Psoas muscle (tissue), 8 donors: ENCODE results near the gene DLGAP3. TPM values are rescaled to one million over a fixed set of nuclear protein-coding genes. Genes with fewer than 3 reads are reported as not detected.

ENCODE experiments used
- ATAC-seq, 4 donors: fragments of 200-7000 bp; cut with Tn5 transposase; one replicate each; pipeline ENCODE4 v1.9.1; 2020; ENCODE audit warnings: moderate library complexity in 3 of 4, mild to moderate bottlenecking in 2 of 4
- DNase-seq, 2 donors: peaks; one replicate each; pipeline ENCODE4 v3.0.0-alpha.2; 2020
- H3K27ac ChIP-seq: fragments of 200-600 bp; one replicate; pipeline ENCODE4 v1.8.0; 2022
- H3K27me3 ChIP-seq, 3 donors: fragments of 200-600 bp in 1 of 3; one replicate each; pipeline versions ENCODE4 v1.6.1 to v1.8.0; 2013 to 2022; ENCODE audit warnings: low read length in 2 of 3, mild to moderate bottlenecking in 2 of 3, moderate library complexity in 1 of 3; ENCODE audit not compliant: insufficient read depth in 3 of 3
- H3K36me3 ChIP-seq, 2 donors: fragments of 200-600 bp in 1 of 2; one replicate each; pipeline versions ENCODE4 v1.6.1 to v1.8.0; 2013 to 2022; ENCODE audit warnings: low read depth in 1 of 2, mild to moderate bottlenecking in 1 of 2, moderate library complexity in 1 of 2; ENCODE audit not compliant: insufficient read depth in 1 of 2
- H3K4me1 ChIP-seq: fragments of 200-600 bp; one replicate; pipeline ENCODE4 v1.8.0; 2022
- H3K4me3 ChIP-seq: fragments of 200-600 bp; one replicate; pipeline ENCODE4 v1.8.0; 2022; ENCODE audit warnings: mild to moderate bottlenecking
- H3K9me3 ChIP-seq: fragments of 200-600 bp; one replicate; pipeline ENCODE4 v1.8.0; 2022
- WGBS, 3 donors: extraction: QIAGEN DNeasy Blood & Tissue Kit; methylation state at CpG; one replicate each; pipeline versions ENCODE4 v1.1.6 to v1.1.7; 2013; 5-methylcytosine and 5-hydroxymethylcytosine counted together
- intact Hi-C, 2 donors: fragments of 100-400 bp; cut with DNase I; formaldehyde crosslinking; loops; one replicate each; pipeline versions ENCODE4 v1.11.0 to v1.14.2; 2022
- polyA plus RNA-seq, 3 donors: library from polyadenylated mRNA; stranded (reverse); fragments of 200-250 nt; gene quantifications; one replicate each; pipeline ENCODE4 v1.2.3, GENCODE V29; 2013
- total RNA-seq, 4 donors: library from RNA; stranded (reverse); fragmentation: NEBNext Ultra II Directional in 2 of 4; extraction: Animal tissue kit (Norgen Biotek cat#: 25700) in 2 of 4; gene quantifications; one replicate each; pipeline versions ENCODE4 v1.2.1 to v1.2.4, GENCODE V29; 2021 to 2023
- TF ChIP-seq, protein P1 (sequence below): fragments of 200-600 bp; IDR thresholded peaks from one replicate; pipeline ENCODE4 v1.8.0; 2022; ENCODE audit warnings: antibody characterized with exemption
- donor health status: healthy with polysubstance abuse.
- donor health status: DM: no; HTN: no; CAD: no; lungs with moderate emphysema.
- donor health status: Bipolar disorder and iron deficiency.
- donor health status: healthy.
- donor health status: DM: yes; HTN: yes; CAD: no.
- donor health status: DM: no; HTN: no; CAD: no.
- donor health status: DM: no; HTN: no; CAD: no.
- donor health status: DM: yes; HTN: yes; CAD: no.

Gene DLGAP3
- total and polyA plus RNA-seq, 7 donors: 0.01 to 0.44 (median 0.08) TPM; not detected in 1

DNA sequence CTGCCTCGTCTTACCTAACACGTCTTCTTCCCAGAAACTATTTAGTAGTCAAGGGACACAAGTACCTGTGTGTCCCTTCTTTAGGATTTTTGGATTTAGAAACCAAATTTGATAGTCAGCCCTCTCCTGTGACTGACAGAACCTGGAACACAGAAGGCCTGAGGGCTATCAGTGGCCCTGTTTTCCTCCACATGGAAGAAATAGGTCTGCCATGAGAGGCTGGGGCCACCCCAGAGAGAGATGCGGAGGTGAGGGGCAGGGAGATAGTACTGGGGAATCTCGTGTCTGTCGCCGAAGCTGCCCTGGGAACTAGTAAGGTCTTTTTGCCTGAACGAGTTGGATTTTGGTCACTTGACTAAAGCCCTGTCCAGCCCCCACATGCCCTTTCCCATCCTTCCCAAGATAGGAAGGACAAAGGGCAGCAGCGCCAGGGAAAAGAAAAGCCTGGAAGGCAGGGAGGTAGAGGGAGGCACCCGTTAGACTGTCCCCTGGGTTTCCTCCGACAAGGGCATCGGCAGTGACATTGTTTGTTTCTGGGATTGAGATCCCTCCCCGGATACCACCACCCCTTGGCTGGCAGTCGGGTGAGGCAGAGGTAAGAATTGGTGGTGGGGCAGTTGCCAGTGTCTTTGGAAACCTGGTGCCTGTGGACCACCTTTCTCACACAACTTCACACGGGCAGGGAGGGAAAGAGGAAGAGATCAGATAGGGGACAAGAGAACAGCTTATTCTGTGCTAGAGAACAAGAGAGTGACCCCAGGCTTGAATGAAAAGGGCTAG, 89.7 kb downstream of the DLGAP3 start:
- no peaks in the 10 kb centered on the region for H3K36me3 ChIP-seq
- ATAC-seq (no peak), DNase-seq (no peak)
- TF ChIP-seq, protein P1, sequence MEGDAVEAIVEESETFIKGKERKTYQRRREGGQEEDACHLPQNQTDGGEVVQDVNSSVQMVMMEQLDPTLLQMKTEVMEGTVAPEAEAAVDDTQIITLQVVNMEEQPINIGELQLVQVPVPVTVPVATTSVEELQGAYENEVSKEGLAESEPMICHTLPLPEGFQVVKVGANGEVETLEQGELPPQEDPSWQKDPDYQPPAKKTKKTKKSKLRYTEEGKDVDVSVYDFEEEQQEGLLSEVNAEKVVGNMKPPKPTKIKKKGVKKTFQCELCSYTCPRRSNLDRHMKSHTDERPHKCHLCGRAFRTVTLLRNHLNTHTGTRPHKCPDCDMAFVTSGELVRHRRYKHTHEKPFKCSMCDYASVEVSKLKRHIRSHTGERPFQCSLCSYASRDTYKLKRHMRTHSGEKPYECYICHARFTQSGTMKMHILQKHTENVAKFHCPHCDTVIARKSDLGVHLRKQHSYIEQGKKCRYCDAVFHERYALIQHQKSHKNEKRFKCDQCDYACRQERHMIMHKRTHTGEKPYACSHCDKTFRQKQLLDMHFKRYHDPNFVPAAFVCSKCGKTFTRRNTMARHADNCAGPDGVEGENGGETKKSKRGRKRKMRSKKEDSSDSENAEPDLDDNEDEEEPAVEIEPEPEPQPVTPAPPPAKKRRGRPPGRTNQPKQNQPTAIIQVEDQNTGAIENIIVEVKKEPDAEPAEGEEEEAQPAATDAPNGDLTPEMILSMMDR: no peak
- intact Hi-C loops: no loop called here
- H3K9me3 ChIP-seq: no peaks in the 10 kb centered on the region
- H3K4me3 ChIP-seq: no peak overlapping the region
- 71 to 82% (median 77%) methylated on average over 14 of the region's 14 CpGs for WGBS, 3 donors
- peaks cover 6% of the 10 kb centered on the region for H3K4me1 ChIP-seq
- no peak overlapping the region for H3K27ac ChIP-seq
- no peaks in the 10 kb centered on the region for H3K27me3 ChIP-seq

DNA sequence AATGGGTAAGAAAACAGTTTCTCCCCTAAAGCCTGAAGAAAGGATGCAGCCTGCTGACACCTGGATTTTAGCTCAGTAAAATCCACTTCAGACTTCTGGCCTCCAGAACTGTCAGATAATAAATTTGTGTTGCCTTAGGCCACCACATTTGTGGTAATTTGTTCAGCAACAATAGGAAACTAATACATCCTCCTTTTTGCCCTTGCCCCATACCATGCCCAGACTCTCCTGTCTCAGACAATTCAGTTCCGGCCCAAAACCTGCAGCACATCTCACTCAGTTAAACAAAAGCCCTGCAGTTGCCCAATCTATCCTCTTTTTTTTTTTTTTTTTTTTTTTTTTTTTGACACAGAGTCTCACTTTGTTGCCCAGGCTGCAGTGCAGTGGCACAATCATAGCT, 95.7 kb downstream of the DLGAP3 start:
- WGBS, 3 donors: 86 to 94% (median 89%) methylated on average over 1 of the region's 1 CpG
- Histone ChIP-seq H3K4me3 (no peak overlapping the region), H3K27me3 (no peaks in the 10 kb centered on the region), H3K27ac (no peak overlapping the region), H3K36me3 (peaks cover 0 to 4% of the 10 kb centered on the region in 2 donors), H3K4me1 (no peaks in the 10 kb centered on the region), H3K9me3 (no peaks in the 10 kb centered on the region)
- DNase-seq (no peak), ATAC-seq (no peak)
- intact Hi-C loops: no loop called here
- TF ChIP-seq, protein P1: no peak

DNA sequence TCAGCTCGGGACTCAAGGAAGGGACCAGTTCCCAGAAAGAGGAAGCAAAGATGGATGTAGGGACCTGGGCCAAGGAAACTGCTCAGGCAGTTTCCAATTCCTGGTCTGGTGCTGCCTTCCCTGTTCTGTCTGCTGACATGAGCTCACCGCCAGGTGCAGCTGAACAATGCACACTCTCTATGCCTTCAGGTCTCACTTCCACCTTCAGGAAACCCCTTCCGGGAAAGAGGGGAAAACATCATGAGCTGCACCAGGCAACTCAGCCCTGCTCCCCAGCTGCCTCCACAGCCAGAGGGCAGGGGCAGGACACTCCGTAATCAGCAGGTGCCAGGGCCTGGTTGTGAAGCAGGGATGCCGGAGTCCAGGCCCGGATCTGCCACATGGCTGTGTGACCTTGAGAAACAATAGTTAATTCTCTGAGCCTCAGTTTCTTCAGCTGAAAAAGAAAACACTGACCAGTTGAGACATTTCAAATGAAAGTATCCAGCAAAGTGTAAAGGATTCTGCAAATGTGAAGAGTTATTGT, 97.7 kb downstream of the DLGAP3 start:
- no peak overlapping the region for H3K27ac ChIP-seq
- ATAC-seq: no peak
- no peaks in the 10 kb centered on the region for H3K9me3 ChIP-seq
- peaks cover 0 to 4% of the 10 kb centered on the region in 2 donors for H3K36me3 ChIP-seq
- no peak overlapping the region for H3K4me3 ChIP-seq
- no peaks in the 10 kb centered on the region for H3K4me1 ChIP-seq
- TF ChIP-seq, protein P1: no peak
- no peak for DNase-seq
- no peaks in the 10 kb centered on the region for H3K27me3 ChIP-seq
- WGBS, 3 donors: 74 to 82% (median 81%) methylated on average over 6 of the region's 6 CpGs
- intact Hi-C loops: no loop called here

DNA sequence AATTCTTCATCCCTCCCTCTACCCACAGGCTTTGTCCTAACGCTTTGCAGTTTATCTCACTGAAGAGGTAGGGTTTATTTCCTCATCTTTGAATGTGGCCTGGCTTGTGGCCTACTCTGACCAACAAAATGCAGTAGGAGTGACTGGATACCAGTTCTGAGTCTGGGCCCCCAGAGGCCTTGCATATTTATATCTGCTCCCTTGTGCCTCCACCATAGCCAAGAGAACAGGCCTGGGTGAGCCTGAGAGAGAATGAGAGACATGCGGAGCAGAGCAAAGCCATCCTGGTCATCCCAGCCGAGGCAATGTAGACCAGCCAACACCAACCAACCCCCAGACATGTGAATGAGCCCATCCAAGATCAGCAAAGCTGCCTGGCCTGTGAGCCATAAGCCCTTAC, 100.2 kb downstream of the DLGAP3 start:
- WGBS, 3 donors: 83 to 92% (median 86%) methylated on average over 3 of the region's 3 CpGs
- H3K27me3 ChIP-seq: no peaks in the 10 kb centered on the region
- no peak for DNase-seq
- TF ChIP-seq, protein P1: no peak
- ATAC-seq: no peak
- H3K9me3 ChIP-seq: no peaks in the 10 kb centered on the region
- H3K4me3 ChIP-seq: no peak overlapping the region
- H3K36me3 ChIP-seq: peaks cover 0 to 4% of the 10 kb centered on the region in 2 donors
- no peaks in the 10 kb centered on the region for H3K4me1 ChIP-seq
- intact Hi-C loops: no loop called here
- H3K27ac ChIP-seq: no peak overlapping the region
